GM19395 (cell line): Measurements from ENCODE around the gene ADIPOR2.

ENCODE experiments used
- ATAC-seq: cut with Tn5 transposase; IDR thresholded peaks from one replicate; pipeline ENCODE4 v1.9.1; 2021; ENCODE audit warnings: mild to moderate bottlenecking, moderate library complexity; ENCODE audit not compliant: unreplicated experiment

Gene ADIPOR2

GRCh38 chr12:1768615-1769014 is 77.7 kb downstream of the ADIPOR2 start:
- ATAC-seq: no peak

DNA sequence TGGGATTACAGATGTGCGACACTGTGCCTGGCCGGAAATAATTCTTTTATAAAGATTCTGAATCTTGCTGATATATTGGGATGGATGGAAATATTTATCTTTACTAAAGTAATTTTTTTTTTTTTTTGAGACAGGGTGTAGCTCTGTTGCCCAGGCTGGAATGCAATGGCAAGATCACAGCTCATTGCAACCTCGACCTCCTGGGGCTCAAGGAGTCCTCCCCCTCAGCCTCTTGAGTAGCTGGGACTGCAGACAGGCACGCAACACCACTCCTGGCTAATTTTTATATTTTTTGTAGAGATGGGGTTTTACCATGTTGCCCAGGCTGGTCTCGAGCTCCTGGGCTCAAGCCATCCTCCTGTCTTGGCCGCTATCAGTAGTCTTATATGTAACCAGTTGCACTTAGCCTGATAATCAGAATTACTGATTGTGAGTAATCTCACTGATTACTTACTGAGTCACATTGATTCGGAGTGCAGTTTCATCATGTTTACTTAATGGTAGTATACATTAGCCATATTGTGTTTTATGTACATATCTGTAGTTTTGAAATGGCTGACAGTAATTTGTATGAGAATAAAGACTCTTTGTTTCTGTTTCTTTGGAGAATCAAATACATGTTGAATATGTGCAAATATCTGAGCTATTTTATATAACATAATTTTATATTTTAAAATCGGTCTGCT is 79.1 kb downstream of the ADIPOR2 start:
- ATAC-seq: no peak

- ATAC-seq: no peak
These were observed 83.2 kb downstream of the ADIPOR2 start for GRCh38 chr12:1773937-1774655.

GRCh38 chr12:1776170-1776921 is 85.5 kb downstream of the ADIPOR2 start:
- no peak for ATAC-seq

- no peak for ATAC-seq
These were observed 86.9 kb downstream of the ADIPOR2 start for GRCh38 chr12:1777798-1778197.

GRCh38 chr12:1778911-1779310 is 88.0 kb downstream of the ADIPOR2 start:
- ATAC-seq: no peak

DNA sequence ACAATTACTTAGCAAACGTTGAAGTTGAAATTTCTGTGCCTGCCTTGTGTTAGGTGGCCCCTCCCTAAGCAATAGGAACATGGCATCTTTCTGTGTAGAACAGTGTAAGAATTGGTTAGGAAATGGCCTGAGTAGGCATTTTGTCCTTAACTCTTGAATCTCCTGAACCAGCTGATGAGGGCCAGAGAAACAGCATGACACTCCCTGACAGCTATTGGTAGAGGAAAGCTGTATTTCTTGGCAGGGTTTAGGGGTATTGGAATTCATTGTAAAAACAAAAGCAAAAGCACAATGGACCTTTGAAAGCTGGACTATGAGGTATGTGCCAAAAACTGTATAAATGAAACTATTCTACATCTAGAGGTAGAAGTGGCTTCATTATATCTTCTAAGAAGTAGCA is 88.9 kb downstream of the ADIPOR2 start:
- ATAC-seq: no peak

GRCh38 chr12:1781772-1782171 is 90.9 kb downstream of the ADIPOR2 start:
- ATAC-seq: no peak

DNA sequence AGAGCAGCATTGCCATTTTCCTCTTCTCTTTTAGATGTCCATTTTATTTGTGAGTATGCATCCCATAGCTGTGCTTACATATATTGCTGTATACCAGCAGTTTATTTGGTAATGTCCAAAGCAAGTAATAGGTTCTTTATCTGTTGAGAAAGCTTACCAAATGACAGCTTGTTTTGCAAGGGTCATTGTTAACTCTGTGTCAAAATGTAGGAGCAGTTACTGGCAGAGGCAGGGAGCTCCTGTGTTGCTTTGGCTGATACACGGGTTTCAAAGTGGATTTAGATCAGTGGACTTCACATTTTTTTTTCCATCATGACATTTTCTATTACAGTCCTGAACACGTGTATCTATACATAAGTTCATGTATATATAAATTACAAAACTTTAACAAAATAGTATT is 91.3 kb downstream of the ADIPOR2 start:
- no peak for ATAC-seq

GRCh38 chr12:1787714-1788113 is 96.8 kb downstream of the ADIPOR2 start:
- no peak for ATAC-seq

DNA sequence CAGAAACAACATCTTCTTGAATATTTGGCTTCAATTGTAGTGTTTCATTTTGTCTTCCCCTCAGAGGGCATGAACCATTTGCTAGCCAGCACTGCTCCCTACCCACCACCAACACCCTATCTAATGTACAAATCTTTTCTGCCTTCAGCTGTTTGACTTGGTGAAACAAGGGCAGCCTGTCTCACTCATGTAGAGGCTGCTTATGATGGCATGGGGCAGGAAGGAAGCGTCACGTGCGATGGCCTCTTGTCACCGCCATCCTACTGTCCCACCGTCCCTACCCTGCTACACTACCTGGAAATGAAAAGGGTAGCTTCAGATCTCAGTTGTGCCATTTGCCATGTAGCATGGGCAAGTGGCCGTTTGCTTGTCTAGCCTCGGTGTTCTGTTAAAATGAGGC is 99.6 kb downstream of the ADIPOR2 start:
- no peak for ATAC-seq

DNA sequence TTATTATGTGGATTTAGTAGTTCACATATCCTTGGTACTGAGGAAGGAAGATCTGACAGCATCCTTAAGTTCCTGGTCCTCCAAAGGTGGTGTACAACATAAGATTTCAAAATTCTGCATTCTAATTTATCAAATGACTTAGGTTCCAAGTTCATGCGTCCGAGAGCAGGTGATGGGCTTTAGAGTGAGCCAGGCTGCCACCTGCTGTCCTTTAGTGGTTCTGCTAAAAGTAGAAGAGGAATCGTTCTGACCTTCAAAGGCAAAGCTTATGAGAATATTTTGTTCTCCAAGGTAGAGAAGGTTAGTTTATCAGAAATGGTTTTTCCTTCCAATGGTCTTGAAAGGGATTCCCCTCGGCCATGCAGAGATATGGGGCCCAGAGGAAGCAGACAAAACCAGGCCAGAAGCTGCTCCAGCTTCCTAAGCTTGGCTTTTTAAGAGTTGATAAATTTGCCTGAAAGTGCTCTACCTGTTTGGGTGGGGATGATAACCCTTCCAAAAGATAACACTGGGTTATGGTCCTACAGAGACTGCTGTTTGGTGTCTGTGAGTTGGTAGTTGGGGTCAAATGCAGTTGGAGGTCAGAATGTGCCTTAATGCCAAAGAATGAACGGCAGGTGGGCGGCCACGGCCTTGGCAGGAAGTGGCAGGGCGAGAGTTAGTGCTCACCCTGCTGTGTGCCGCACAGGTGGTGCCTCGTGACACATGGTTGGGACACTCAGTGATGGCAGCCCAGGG is 100.4 kb downstream of the ADIPOR2 start:
- no peak for ATAC-seq

- ATAC-seq: no peak
These were observed 101.5 kb downstream of the ADIPOR2 start for GRCh38 chr12:1792406-1792805.

DNA sequence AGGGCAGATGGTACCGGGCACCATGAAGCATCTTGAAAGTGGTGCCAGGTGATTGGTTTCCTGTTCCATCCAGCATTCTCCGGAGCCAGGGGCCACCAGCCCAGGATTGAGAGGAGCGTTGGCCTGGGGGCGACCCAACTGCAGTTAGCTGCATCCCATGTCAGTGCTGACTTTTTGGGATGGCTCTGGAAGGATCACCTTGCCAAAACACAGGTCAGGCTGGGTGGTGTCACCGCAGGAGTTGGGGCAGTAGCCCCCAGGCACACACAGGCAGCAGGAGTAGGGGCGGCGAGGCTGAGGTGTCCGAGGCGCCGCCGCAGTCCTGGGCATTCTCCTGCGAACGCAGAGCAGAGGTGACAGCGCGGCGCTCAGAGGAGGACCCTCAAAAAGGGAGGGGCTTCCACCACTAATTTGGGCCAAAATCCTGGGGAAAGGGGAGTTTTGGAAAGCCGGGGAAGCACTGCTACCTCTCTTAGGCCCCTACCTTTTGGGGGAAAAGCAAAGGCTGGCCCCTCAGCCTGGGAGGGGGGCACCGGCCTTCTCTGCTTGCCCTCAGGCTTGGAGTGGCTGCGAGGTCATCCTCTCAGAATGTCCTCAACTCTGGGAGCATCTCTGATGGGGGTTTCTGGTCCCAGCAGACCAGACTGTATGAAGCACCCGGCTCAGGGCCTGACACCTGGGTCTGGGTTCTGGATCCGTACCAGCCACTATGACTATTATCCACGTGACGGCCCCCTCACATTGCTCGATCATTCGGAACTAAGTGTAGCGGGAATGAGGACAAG is 102.7 kb downstream of the ADIPOR2 start:
- ATAC-seq: no peak

- no peak for ATAC-seq
These were observed 103.7 kb downstream of the ADIPOR2 start for GRCh38 chr12:1794440-1795090.

DNA sequence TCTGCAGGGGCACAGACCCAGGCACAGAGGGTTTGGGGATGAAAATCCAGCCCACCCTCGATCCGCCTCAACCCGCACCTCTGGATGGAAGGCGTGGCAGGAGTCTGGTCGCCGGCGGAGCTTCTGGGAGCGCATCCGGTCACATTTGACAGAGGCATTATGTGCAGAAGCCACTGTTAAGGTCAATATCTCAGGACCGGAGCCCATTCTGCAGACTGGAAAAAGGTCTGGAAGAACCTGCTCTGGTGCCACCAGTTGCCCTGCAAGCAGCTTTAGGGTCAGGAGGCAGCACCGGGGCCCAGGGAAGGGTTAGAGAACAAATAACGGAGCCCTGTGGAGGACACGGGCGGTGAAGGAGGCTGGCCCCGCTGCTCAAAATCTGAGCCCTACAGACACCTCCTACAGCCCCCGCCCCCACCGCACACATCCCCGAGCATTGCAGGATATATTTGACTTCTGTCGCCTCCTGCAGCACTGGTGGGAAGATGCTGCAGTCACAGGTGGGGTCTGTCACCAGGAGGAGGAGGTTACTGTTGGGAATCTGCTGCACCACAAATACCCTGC is 104.4 kb downstream of the ADIPOR2 start:
- no peak for ATAC-seq

DNA sequence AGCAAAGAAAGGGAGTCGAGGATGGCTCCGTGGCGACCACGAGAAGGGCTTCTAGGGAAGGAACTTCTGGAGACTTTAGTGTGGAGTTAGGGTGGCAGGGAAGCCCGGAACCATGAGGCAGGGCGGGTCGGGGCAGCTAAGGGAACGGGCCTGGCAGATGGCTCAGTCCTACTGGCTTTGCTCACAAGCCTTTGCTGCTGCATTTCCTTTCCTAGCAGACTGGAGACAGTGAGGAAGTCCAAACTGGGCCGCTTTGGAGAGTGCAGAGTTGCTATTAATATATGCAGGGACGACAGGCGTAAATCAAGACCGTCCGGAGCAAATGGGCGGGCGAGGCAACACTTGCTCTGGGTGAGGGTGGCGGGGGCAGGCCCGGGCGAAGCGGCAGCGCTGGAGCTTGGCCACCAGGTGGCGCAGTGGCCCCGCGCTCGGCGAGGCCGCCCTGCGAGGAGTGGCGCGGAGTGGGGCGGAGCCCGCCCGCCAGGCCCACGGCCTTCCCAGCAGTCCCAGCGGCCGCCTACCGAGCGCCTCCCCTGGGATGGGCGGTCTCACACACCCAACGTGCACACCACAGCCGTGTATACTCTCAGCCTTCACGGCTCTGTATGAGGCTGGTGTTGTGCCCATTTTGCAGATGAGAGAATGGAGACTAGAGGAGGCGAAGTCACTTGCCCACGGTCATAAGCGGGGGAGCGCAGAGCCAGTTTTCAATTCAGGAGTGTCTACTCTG is 105.1 kb downstream of the ADIPOR2 start:
- peak; percentile 88 for ATAC-seq

GRCh38 chr12:1796515-1797010 is 105.7 kb downstream of the ADIPOR2 start:
- ATAC-seq: peak; percentile 44
